ENCODE results near the gene FAM174B. TPM values are rescaled to one million over a fixed set of nuclear protein-coding genes. Genes with fewer than 3 reads are reported as not detected.

The FAM174B gene
- total RNA-seq, 1 experiment from 2014 or later, result 3.5 TPM

DNA sequence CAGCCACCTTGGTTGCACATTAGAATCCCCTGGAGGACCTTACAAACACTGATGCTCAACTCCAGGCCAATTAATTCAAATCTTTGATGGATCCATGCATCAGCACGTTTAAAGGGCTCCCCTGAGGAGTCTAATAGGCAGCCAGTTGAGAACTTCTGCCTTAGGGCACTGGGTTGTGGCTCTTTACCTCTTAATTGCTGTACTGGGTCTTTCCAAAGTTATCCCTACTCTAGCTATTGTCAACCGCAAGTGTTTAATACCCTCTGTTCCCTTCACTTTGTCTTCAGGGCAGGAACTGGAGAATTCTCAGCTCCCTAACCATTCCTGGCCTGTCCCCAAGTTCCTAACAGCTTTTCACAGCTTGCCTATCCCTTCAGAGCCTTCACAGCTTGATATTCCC lies 15.0 kb upstream of the FAM174B start:
- no peak for TF ChIP-seq CTCF (IDR thresholded peaks at IDR 0.05; ENCODE audit: unreplicated experiment)
- peaks cover 11% of the 10 kb centered on the region for H3K27me3 Mint-ChIP-seq (ENCODE audit: insufficient read depth, unreplicated experiment)
- intact Hi-C loops (cut with micrococcal nuclease), result no loop called here
- no peak overlapping the region for H3K4me3 Mint-ChIP-seq (ENCODE audit: unreplicated experiment)
- no peaks in the 10 kb centered on the region for H3K9me3 Mint-ChIP-seq (ENCODE audit: unreplicated experiment)
- DNase-seq (ENCODE audit: unreplicated experiment), result no peak
- POLR2A ChIA-PET, result no interaction called here
- BruUV-seq (replicated peaks), result no TSS peak
- no peaks in the 10 kb centered on the region for H3K4me1 Mint-ChIP-seq (ENCODE audit: insufficient read depth, unreplicated experiment)
- H3K36me3 Mint-ChIP-seq (ENCODE audit: insufficient read depth, unreplicated experiment), result no peaks in the 10 kb centered on the region
- CTCF ChIA-PET, result interaction anchor here (0.8 to 1.9 kb wide), 2 partner anchors 17 to 572 kb away, joined by 3 to 5 read pairs; no protein-coding TSS in a partner anchor
- H3K27ac Mint-ChIP-seq (ENCODE audit: low read depth, unreplicated experiment), result no peak overlapping the region

DNA sequence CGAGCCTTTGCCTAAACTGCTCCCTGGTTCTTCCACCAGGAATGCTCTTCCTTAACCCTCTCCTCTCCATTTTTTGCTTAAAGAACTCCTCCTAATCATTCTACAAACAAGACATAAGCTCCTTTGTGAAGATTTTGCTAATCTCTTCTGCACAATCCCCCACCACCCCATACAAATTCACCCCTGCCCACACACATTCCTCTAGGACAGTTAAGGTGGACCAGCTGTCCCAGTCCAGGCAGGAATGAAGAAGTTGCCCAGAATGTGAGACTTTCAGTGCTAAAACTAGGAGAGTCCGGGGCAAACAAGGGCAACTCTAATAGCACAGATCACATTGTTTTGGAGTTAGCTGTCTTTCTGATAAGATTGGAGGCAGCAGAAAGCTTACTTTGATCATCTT lies 13.9 kb upstream of the FAM174B start:
- no peak overlapping the region for H3K27ac Mint-ChIP-seq (ENCODE audit: low read depth, unreplicated experiment)
- intact Hi-C loops (cut with micrococcal nuclease), result no loop called here
- no peaks in the 10 kb centered on the region for H3K36me3 Mint-ChIP-seq (ENCODE audit: insufficient read depth, unreplicated experiment)
- no TSS peak for BruUV-seq (replicated peaks)
- ChIA-PET POLR2A (no interaction called here), CTCF (interaction anchor here (0.6 kb wide), 2 partner anchors 47 to 148 kb away, joined by 3 read pairs; no protein-coding TSS in a partner anchor)
- peaks cover 11% of the 10 kb centered on the region for H3K27me3 Mint-ChIP-seq (ENCODE audit: insufficient read depth, unreplicated experiment)
- no peak for DNase-seq (ENCODE audit: unreplicated experiment)
- TF ChIP-seq CTCF (IDR thresholded peaks at IDR 0.05; ENCODE audit: unreplicated experiment), result no peak
- H3K4me3 Mint-ChIP-seq (ENCODE audit: unreplicated experiment), result no peak overlapping the region
- no peaks in the 10 kb centered on the region for H3K9me3 Mint-ChIP-seq (ENCODE audit: unreplicated experiment)
- H3K4me1 Mint-ChIP-seq (ENCODE audit: insufficient read depth, unreplicated experiment), result no peaks in the 10 kb centered on the region

DNA sequence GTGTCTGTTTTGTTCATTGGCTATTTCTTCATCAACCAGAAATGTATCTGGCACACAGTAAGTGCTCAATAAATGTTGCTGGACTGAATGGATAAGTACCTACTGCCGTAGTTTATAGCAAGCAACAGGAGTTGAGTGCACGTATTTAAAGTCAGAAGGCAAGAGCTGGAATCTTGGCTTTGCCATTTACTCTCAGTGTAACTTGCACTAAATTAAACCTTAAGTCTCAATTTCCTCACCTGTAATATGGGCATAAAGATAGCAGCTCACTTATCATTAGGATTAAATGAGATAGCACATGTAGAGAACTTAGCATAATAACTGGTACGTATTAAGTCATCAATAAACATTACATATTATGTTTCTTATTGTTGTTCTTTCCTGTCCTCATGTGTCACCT lies 13.0 kb upstream of the FAM174B start:
- H3K27me3 Mint-ChIP-seq (ENCODE audit: insufficient read depth, unreplicated experiment), result peaks cover 11% of the 10 kb centered on the region
- no TSS peak for BruUV-seq (replicated peaks)
- no peaks in the 10 kb centered on the region for H3K9me3 Mint-ChIP-seq (ENCODE audit: unreplicated experiment)
- H3K4me1 Mint-ChIP-seq (ENCODE audit: insufficient read depth, unreplicated experiment), result no peaks in the 10 kb centered on the region
- TF ChIP-seq CTCF (IDR thresholded peaks at IDR 0.05; ENCODE audit: unreplicated experiment), result no peak
- no peaks in the 10 kb centered on the region for H3K36me3 Mint-ChIP-seq (ENCODE audit: insufficient read depth, unreplicated experiment)
- no peak for DNase-seq (ENCODE audit: unreplicated experiment)
- intact Hi-C loops (cut with micrococcal nuclease), result no loop called here
- no peak overlapping the region for H3K4me3 Mint-ChIP-seq (ENCODE audit: unreplicated experiment)
- POLR2A ChIA-PET, result no interaction called here
- CTCF ChIA-PET, result interaction anchor here (0.6 to 1.2 kb wide), 3 partner anchors 12 to 148 kb away, joined by 3 read pairs; no protein-coding TSS in a partner anchor
- no peak overlapping the region for H3K27ac Mint-ChIP-seq (ENCODE audit: low read depth, unreplicated experiment)

DNA sequence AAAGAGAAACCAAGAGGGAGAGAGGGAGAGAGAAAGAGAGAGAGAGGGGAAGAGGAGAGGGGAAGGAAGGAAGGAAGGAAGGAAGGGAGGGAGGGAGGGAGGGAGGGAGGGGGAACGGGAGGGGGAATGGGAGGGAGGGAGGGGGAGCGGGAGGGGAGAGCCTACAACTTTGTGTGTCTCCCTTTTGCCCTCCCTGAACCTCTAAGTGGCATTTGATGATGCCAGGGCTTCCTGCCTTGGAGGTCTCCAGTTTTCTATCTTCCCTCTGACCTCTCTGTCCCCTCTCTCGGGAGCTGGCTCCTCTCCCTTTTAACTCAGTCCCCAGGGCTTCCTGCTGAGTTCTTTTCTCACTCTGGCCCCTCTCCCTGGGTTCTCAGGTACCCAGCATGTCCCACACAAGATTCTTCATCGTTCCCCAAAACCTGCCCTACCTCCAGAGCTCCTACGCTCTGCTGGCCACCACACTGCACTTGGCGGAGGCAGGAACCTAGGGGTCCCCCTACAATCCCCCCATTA lies 12.5 kb upstream of the FAM174B start:
- H3K27ac Mint-ChIP-seq (ENCODE audit: low read depth, unreplicated experiment), result no peak overlapping the region
- DNase-seq (ENCODE audit: unreplicated experiment), result no peak
- peaks cover 11% of the 10 kb centered on the region for H3K27me3 Mint-ChIP-seq (ENCODE audit: insufficient read depth, unreplicated experiment)
- intact Hi-C loops (cut with micrococcal nuclease), result no loop called here
- ChIA-PET CTCF (interaction anchor here (1.1 to 1.2 kb wide), 2 partner anchors 11 to 147 kb away, joined by 3 read pairs; no protein-coding TSS in a partner anchor), POLR2A (no interaction called here)
- H3K4me3 Mint-ChIP-seq (ENCODE audit: unreplicated experiment), result no peak overlapping the region
- BruUV-seq (replicated peaks), result no TSS peak
- TF ChIP-seq CTCF (IDR thresholded peaks at IDR 0.05; ENCODE audit: unreplicated experiment), result no peak
- no peaks in the 10 kb centered on the region for H3K9me3 Mint-ChIP-seq (ENCODE audit: unreplicated experiment)
- H3K36me3 Mint-ChIP-seq (ENCODE audit: insufficient read depth, unreplicated experiment), result no peaks in the 10 kb centered on the region
- H3K4me1 Mint-ChIP-seq (ENCODE audit: insufficient read depth, unreplicated experiment), result no peaks in the 10 kb centered on the region

Data from MCF 10A (cell line).